Measurements from ENCODE around the gene FRMPD4.

DNA sequence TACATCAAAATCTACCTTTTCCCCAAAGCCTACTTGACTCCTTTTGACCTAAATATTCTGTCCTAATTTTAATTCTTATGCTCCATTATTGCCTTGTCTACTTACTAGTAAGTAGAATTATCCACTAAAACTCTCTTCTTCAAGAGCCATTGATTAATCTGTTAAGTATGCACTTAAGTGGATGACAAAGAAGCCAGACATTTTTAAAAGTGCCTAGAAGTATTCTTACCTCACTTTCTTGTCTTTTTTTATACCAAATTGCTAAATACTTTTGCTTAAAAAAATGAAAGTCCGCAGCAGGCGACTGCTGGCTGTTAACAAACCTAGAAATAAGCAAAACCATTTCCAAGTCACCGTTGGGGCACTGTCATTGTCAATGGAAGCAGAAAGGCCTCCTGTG is 20.1 kb upstream of the FRMPD4 start:
- TF ChIP-seq, protein P1, sequence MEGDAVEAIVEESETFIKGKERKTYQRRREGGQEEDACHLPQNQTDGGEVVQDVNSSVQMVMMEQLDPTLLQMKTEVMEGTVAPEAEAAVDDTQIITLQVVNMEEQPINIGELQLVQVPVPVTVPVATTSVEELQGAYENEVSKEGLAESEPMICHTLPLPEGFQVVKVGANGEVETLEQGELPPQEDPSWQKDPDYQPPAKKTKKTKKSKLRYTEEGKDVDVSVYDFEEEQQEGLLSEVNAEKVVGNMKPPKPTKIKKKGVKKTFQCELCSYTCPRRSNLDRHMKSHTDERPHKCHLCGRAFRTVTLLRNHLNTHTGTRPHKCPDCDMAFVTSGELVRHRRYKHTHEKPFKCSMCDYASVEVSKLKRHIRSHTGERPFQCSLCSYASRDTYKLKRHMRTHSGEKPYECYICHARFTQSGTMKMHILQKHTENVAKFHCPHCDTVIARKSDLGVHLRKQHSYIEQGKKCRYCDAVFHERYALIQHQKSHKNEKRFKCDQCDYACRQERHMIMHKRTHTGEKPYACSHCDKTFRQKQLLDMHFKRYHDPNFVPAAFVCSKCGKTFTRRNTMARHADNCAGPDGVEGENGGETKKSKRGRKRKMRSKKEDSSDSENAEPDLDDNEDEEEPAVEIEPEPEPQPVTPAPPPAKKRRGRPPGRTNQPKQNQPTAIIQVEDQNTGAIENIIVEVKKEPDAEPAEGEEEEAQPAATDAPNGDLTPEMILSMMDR (IDR thresholded peaks at IDR 0.05; ENCODE audit: insufficient read depth, low read depth, low read length) = no peak
- TF ChIP-seq EZH2 (IDR thresholded peaks at IDR 0.05; ENCODE audit: insufficient read depth, low read length) = no peak

Data from astrocyte (in vitro differentiated cells and primary cell).